KMS-11 (cell line): ENCODE results near the gene HYI.

ENCODE experiments used
- H2AFZ ChIP-seq: fragments of 200-600 bp; sonication (generic); 2 replicates; pipeline ENCODE4 v1.6.1; 2016; ENCODE audit warnings: antibody characterized with exemption, mixed run types, low read depth
- H3K27ac ChIP-seq: fragments of 200-600 bp; sonication (generic); 2 replicates; pipeline ENCODE4 v1.6.1; 2016; ENCODE audit warnings: mild to moderate bottlenecking, mixed run types
- H3K27me3 ChIP-seq: fragments of 200-600 bp; sonication (generic); 2 replicates; pipeline ENCODE4 v1.6.1; 2017; ENCODE audit warnings: mild to moderate bottlenecking, low read depth, mixed run types, moderate library complexity; ENCODE audit not compliant: insufficient read depth
- H3K36me3 ChIP-seq: fragments of 200-600 bp; sonication (generic); 2 replicates; pipeline ENCODE4 v1.6.1; 2017; ENCODE audit warnings: mild to moderate bottlenecking, mixed run types; ENCODE audit not compliant: insufficient read depth
- H3K4me1 ChIP-seq: fragments of 200-600 bp; sonication (generic); 2 replicates; pipeline ENCODE4 v1.6.1; 2016; ENCODE audit warnings: mild to moderate bottlenecking, low read depth, mixed run types; ENCODE audit not compliant: poor library complexity, severe bottlenecking
- H3K4me2 ChIP-seq: fragments of 200-600 bp; sonication (generic); 2 replicates; pipeline ENCODE4 v1.7.0; 2016; ENCODE audit warnings: mild to moderate bottlenecking, mixed run types
- H3K4me3 ChIP-seq: fragments of 200-600 bp; sonication (generic); IDR thresholded peaks from 2 replicates; pipeline ENCODE4 v1.6.1; 2017; ENCODE audit warnings: low read depth, low read length, mixed read lengths; ENCODE audit not compliant: insufficient read depth
- H3K79me2 ChIP-seq: fragments of 200-600 bp; sonication (generic); 2 replicates; pipeline ENCODE4 v1.6.1; 2016; ENCODE audit warnings: low read depth, mixed run types; ENCODE audit not compliant: insufficient read depth
- H3K9ac ChIP-seq: fragments of 200-600 bp; sonication (generic); 2 replicates; pipeline ENCODE4 v1.6.1; 2016; ENCODE audit warnings: mild to moderate bottlenecking, mixed run types
- H4K20me1 ChIP-seq: fragments of 200-600 bp; sonication (generic); 2 replicates; pipeline ENCODE4 v1.6.1; 2016; ENCODE audit warnings: mild to moderate bottlenecking, mixed run types; ENCODE audit not compliant: insufficient read depth
- TF ChIP-seq, protein P1 (sequence below): fragments of 200-600 bp; sonication (generic); conservative IDR thresholded peaks from 2 replicates; pipeline ENCODE4 v1.6.1; 2017; ENCODE audit warnings: low read depth, mild to moderate bottlenecking, antibody characterized with exemption, low read length, moderate library complexity, mixed read lengths

The HYI gene

GRCh38 chr1:43402089-43402865 lies 51.5 kb downstream of the HYI start:
- H2AFZ ChIP-seq, result no peak overlapping the region
- H3K27me3 ChIP-seq, result no peaks in the 10 kb centered on the region
- no peak overlapping the region for H3K4me2 ChIP-seq
- no peaks in the 10 kb centered on the region for H3K79me2 ChIP-seq
- H3K9ac ChIP-seq, result no peak overlapping the region
- TF ChIP-seq, protein P1, sequence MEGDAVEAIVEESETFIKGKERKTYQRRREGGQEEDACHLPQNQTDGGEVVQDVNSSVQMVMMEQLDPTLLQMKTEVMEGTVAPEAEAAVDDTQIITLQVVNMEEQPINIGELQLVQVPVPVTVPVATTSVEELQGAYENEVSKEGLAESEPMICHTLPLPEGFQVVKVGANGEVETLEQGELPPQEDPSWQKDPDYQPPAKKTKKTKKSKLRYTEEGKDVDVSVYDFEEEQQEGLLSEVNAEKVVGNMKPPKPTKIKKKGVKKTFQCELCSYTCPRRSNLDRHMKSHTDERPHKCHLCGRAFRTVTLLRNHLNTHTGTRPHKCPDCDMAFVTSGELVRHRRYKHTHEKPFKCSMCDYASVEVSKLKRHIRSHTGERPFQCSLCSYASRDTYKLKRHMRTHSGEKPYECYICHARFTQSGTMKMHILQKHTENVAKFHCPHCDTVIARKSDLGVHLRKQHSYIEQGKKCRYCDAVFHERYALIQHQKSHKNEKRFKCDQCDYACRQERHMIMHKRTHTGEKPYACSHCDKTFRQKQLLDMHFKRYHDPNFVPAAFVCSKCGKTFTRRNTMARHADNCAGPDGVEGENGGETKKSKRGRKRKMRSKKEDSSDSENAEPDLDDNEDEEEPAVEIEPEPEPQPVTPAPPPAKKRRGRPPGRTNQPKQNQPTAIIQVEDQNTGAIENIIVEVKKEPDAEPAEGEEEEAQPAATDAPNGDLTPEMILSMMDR, result no peak
- no peaks in the 10 kb centered on the region for H3K4me1 ChIP-seq
- no peaks in the 10 kb centered on the region for H4K20me1 ChIP-seq
- no peak overlapping the region for H3K4me3 ChIP-seq
- no peak overlapping the region for H3K27ac ChIP-seq
- peaks cover 3% of the 10 kb centered on the region; the same call in 1 of the 2 replicates for H3K36me3 ChIP-seq
